GM21737 (cell line): Measurements from ENCODE around the gene VPS52.
"Not testable (repeated sequence)": the region's sequence is repeated elsewhere in the genome, so short reads cannot be mapped to it uniquely, and the experiment has no call there.

Experiments
- ATAC-seq: cut with Tn5 transposase; IDR thresholded peaks from one replicate; pipeline ENCODE4 v1.9.1; 2021; ENCODE audit warnings: mild to moderate bottlenecking, moderate library complexity; ENCODE audit not compliant: unreplicated experiment

The VPS52 gene

GRCh38 chr6:33251395-33252012, 20.2 kb downstream of the VPS52 start:
- ATAC-seq, result no peak

- no peak for ATAC-seq
Measured at GRCh38 chr6:33250731-33251130, 20.9 kb downstream of the VPS52 start.

GRCh38 chr6:33249732-33250630, 21.7 kb downstream of the VPS52 start:
- ATAC-seq, result no peak

GRCh38 chr6:33248932-33249731, 22.5 kb downstream of the VPS52 start:
- peak; percentile 91 for ATAC-seq

- peak; percentile 2 for ATAC-seq
Measured at GRCh38 chr6:33248643-33248931, 23.1 kb downstream of the VPS52 start.

- peak; percentile 39 for ATAC-seq
Measured at GRCh38 chr6:33247977-33248642, 23.6 kb downstream of the VPS52 start.

GRCh38 chr6:33243476-33243875, 28.2 kb downstream of the VPS52 start:
- no peak for ATAC-seq

GRCh38 chr6:33241968-33242367, 29.7 kb downstream of the VPS52 start:
- no peak for ATAC-seq

- no peak for ATAC-seq
Measured at GRCh38 chr6:33237741-33238140, 33.9 kb downstream of the VPS52 start.

- no peak for ATAC-seq
Measured at GRCh38 chr6:33236852-33237251, 34.8 kb downstream of the VPS52 start.

GRCh38 chr6:33236328-33236727, 35.3 kb downstream of the VPS52 start:
- no peak for ATAC-seq

- ATAC-seq, result no peak
Measured at GRCh38 chr6:33235221-33235634, 36.4 kb downstream of the VPS52 start.

- ATAC-seq, result not testable (repeated sequence)
Measured at GRCh38 chr6:33226503-33227120, 45.1 kb downstream of the VPS52 start.

GRCh38 chr6:33217681-33218080, 54.0 kb downstream of the VPS52 start:
- no peak for ATAC-seq

GRCh38 chr6:33217246-33217645, 54.4 kb downstream of the VPS52 start:
- ATAC-seq, result no peak

GRCh38 chr6:33216117-33216649, 55.5 kb downstream of the VPS52 start:
- ATAC-seq, result no peak

GRCh38 chr6:33215271-33216116, 56.2 kb downstream of the VPS52 start:
- no peak for ATAC-seq

GRCh38 chr6:33213989-33214335, 57.7 kb downstream of the VPS52 start:
- no peak for ATAC-seq

GRCh38 chr6:33213166-33213988, 58.3 kb downstream of the VPS52 start:
- no peak for ATAC-seq
